ENCODE results near the gene PTPRU.

DNA sequence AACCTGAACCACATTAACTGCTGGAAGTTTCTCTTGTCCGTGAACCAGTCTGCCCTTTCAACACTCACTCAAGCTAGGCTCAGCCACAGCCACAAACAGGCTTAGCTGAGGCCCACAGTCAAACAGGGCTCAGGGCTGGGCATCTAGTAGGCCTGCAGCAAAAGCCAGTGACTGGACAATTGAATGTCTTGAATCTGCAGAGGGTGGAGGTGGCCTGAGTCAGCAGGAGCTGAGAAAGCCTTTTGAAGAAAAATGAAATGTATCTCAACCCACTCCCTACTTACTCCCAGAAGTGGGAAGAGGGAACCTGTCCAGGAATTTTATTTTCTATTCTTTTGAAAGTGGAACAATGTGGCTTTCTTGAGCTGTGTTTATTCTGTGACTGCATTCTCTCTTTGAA lies 95.4 kb downstream of the PTPRU start:
- TF ChIP-seq EHMT2 (IDR thresholded peaks at IDR 0.05; ENCODE audit: low read depth) (no peak), RFX5 (IDR thresholded peaks at IDR 0.05) (no peak), POLR2A (IDR thresholded peaks at IDR 0.05; ENCODE audit: low read length) (no peak), MYC (IDR thresholded peaks at IDR 0.05; ENCODE audit: borderline replicate concordance, low read length) (no peak), CTCF (IDR thresholded peaks at IDR 0.05) (no peak), CHD4 (IDR thresholded peaks at IDR 0.05; ENCODE audit: borderline replicate concordance) (no peak), BHLHE40 (IDR thresholded peaks at IDR 0.05; ENCODE audit: low read depth, low read length) (no peak), USF2 (IDR thresholded peaks at IDR 0.05) (no peak)
